Loucy (cell line): Measurements from ENCODE around the gene DES.

ENCODE experiments used
- EZH2phosphoT487 ChIP-seq: fragments of 200-600 bp; IDR thresholded peaks from 2 replicates; pipeline ENCODE4 v1.6.1; 2018; ENCODE audit warnings: antibody characterized with exemption, mild to moderate bottlenecking, moderate library complexity, borderline replicate concordance
- TF ChIP-seq, protein P1 (sequence below): fragments of 200-600 bp; sonication (generic); conservative IDR thresholded peaks from 2 replicates; pipeline ENCODE4 v1.5.1; 2014; ENCODE audit warnings: mild to moderate bottlenecking, antibody characterized with exemption, low read length

DNA sequence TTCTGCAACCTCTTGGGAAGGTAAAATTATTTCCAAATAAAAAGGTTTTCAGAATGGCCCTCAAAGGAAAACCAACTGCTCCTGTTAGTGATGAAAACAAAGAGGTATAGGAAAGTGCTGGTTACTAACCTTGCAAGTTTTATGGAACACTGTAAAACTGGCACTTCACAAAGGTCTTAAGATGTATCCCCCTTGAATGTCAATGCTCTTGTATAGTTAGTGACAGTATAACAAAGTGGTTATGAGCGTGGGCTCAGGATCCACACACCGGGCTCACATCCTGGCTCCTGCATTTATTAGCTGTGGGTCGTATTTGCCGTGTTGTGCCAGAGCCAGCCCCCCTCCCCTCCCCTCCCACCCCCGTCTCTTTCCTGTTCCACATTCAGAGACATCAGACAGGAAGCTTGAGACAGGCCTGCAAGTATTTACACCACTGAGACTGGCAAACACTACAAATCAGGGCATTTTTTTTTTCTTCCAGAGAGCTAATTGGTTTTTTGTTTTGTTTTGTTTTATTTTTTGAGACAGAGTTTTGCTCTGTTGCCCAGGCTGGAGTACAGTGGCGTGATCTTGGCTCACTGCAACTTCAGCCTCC lies 21.2 kb upstream of the DES start:
- TF ChIP-seq, protein P1, sequence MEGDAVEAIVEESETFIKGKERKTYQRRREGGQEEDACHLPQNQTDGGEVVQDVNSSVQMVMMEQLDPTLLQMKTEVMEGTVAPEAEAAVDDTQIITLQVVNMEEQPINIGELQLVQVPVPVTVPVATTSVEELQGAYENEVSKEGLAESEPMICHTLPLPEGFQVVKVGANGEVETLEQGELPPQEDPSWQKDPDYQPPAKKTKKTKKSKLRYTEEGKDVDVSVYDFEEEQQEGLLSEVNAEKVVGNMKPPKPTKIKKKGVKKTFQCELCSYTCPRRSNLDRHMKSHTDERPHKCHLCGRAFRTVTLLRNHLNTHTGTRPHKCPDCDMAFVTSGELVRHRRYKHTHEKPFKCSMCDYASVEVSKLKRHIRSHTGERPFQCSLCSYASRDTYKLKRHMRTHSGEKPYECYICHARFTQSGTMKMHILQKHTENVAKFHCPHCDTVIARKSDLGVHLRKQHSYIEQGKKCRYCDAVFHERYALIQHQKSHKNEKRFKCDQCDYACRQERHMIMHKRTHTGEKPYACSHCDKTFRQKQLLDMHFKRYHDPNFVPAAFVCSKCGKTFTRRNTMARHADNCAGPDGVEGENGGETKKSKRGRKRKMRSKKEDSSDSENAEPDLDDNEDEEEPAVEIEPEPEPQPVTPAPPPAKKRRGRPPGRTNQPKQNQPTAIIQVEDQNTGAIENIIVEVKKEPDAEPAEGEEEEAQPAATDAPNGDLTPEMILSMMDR = no peak
- no peak for TF ChIP-seq EZH2phosphoT487
